Peyer's patch (tissue), 4 donors: ENCODE data around the gene DRD2.

Experiments used
- POLR2A ChIP-seq, 2 donors: fragments of 450-650 bp; IDR thresholded peaks; one replicate each; pipeline ENCODE4 v1.5.1; 2017; ENCODE audit warnings: antibody characterized with exemption in 2 of 2, mild to moderate bottlenecking in 2 of 2, moderate library complexity in 2 of 2
- TF ChIP-seq, protein P1 (sequence below), 6 experiments: fragments of 450-650 bp in 4 of 6; fragments of 200-600 bp in 2 of 6; sonication (generic) in 1 of 6; IDR thresholded peaks; one replicate each; pipeline ENCODE4 v1.5.1; 2017 to 2019; ENCODE audit warnings: antibody characterized with exemption in 6 of 6, mild to moderate bottlenecking in 3 of 6, moderate library complexity in 1 of 6

DNA sequence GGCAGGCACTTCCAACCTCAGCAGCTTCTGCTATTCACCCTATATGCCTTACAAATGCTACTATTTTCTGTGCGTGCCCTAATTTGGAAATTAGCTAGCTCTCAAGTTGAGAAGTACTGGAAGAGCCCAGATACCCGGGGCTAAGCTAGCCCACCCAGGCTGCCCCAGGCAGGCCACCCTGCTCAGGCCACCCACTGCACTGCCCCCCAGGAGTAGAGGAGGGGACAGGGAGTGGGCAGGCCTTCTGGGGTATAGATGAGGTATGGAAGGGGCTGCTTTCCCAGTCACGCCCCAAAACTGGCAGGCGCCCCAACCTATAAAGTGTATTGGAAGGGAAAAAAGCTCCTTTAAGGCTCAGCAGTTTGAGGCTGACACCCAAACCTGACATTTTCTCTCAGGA lies 43.5 kb downstream of the DRD2 start:
- no peak for TF ChIP-seq POLR2A (IDR thresholded peaks at IDR 0.05)
- TF ChIP-seq, protein P1, sequence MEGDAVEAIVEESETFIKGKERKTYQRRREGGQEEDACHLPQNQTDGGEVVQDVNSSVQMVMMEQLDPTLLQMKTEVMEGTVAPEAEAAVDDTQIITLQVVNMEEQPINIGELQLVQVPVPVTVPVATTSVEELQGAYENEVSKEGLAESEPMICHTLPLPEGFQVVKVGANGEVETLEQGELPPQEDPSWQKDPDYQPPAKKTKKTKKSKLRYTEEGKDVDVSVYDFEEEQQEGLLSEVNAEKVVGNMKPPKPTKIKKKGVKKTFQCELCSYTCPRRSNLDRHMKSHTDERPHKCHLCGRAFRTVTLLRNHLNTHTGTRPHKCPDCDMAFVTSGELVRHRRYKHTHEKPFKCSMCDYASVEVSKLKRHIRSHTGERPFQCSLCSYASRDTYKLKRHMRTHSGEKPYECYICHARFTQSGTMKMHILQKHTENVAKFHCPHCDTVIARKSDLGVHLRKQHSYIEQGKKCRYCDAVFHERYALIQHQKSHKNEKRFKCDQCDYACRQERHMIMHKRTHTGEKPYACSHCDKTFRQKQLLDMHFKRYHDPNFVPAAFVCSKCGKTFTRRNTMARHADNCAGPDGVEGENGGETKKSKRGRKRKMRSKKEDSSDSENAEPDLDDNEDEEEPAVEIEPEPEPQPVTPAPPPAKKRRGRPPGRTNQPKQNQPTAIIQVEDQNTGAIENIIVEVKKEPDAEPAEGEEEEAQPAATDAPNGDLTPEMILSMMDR (IDR thresholded peaks at IDR 0.05) = no peak
